Nucleus accumbens (tissue), 56 donors: ENCODE results near the gene OTX2.

ENCODE experiments used
- DNase-seq, 56 donors: peaks; one replicate each; lab custom pipeline; 2025; lab: John Stamatoyannopoulos, UW

The OTX2 gene

GRCh38 chr14:56797003-56797568 lies 13.2 kb downstream of the OTX2 start:
- no peak for DNase-seq

- no peak for DNase-seq
These were observed 14.0 kb downstream of the OTX2 start for GRCh38 chr14:56796259-56796658.

DNA sequence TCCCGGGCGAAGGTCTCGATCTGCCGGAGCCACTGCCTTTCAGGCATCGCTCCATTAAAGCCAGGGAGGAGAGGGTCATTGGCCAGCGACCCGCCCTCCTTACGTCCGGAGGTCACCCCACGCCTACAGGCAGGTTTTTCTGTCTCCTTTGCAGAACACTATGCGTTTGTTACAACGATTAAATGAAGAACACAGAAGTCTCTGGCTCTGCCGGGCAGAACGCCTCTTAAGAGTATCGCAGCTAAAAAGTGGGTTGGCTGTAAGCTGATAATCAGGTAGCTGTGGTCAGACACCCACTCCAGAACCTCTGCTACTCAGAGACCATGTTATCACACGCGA lies 15.0 kb downstream of the OTX2 start:
- no peak for DNase-seq

- no peak for DNase-seq
These were observed 15.6 kb downstream of the OTX2 start for GRCh38 chr14:56794557-56795283.

DNA sequence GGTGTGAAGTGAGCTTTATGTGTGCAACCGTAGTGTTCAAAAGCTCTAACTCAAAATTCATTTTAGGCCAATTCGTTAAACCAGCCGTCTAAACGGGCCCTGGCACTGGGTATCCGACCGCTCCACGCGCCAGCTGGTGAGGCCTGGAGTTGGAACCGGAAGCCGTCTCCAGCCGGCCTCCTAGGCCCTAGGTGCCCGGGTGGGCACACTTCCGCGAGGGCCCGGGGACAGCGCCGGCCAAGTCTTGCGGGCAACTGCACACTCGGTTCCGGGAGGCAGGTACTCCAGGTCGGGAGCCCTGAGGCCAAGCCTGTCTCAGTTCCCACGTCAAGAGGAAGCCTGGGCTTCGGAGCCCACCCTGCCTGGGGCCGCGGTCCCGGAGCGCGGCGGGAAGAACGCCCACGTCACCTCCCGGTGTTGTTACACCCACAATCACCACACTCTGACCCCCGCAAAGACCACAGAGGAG lies 16.2 kb downstream of the OTX2 start:
- DNase-seq, result no peak

DNA sequence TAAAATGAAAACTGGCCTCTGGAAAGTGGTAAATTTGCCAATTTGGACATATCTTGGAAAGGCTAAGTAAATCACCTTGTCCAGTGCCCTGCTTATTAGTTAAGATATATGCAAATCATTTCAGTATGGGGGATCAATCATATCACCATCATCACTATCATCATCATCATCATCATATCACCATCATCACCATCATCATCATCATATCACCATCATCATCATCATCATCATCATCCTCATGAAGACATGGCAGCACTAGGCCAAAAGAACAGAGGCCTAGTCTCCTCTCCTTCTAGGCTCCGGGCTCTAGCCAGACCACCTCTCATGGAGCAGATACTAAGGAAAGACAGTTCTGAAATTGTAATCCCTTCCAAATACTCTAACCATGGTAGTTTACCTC lies 20.3 kb downstream of the OTX2 start:
- DNase-seq, result no peak

DNA sequence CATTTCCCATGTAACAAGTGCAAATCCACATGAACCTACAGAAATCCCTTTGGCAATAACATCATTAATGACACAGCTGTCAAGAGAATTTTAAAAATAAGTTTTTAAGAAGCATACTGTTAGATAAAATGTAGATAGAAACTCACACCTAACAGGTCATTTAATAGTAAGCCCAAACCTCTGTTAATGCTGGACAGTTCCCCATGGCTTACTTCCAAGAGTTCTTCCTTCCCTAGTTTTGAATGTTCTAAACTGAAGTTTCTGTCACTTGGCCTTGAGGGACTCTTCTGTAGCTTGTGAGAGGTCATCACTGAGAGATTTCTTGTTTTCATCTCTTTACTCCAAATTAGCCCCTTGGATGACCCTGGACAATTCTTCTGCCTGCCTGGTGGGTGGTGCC lies 22.7 kb downstream of the OTX2 start:
- DNase-seq, result no peak

GRCh38 chr14:56782711-56783110 lies 27.6 kb downstream of the OTX2 start:
- DNase-seq, result no peak

DNA sequence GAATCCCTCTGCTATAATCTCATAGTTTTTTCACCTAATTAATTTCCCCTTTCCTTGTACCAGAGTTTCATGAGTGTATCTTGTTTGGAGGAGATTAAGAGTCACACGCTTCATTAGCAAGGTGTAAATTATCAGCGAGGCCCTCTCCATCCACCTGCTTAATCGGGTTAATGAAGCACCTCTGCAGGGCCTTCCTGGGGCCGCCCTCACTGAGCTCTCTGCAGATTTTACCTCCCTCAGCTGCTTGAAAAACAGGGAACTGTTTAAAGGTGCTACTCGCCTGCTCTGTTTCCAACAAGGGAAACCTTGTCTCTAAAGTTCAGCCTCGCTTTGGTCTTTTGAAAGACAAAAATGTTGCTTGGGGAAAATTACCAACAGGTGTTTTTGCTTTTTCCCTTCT lies 35.8 kb downstream of the OTX2 start:
- no peak for DNase-seq

GRCh38 chr14:56770512-56770911 lies 39.8 kb downstream of the OTX2 start:
- no peak for DNase-seq

GRCh38 chr14:56760164-56760914 lies 49.9 kb downstream of the OTX2 start:
- no peak for DNase-seq

GRCh38 chr14:56759633-56760032 lies 50.6 kb downstream of the OTX2 start:
- no peak for DNase-seq

DNA sequence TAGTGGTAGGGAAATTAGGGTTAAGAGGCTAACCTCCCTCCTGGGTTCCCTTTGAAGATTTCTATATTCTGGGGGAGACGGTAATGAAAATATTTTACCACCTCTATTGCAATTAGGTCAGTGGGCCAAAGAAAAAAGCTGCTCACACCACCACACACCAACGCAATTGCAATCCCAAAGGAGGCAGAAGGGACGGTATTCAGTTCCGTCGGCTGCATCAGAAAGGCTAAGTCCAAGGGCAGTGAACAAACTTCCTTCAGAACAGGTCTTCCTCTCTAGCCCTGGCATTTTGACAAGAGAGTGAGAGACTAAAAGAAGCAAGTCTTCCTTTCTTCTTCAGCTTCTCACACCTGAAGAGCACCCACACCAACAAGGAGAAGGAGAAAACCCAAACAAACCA lies 51.2 kb downstream of the OTX2 start:
- no peak for DNase-seq

DNA sequence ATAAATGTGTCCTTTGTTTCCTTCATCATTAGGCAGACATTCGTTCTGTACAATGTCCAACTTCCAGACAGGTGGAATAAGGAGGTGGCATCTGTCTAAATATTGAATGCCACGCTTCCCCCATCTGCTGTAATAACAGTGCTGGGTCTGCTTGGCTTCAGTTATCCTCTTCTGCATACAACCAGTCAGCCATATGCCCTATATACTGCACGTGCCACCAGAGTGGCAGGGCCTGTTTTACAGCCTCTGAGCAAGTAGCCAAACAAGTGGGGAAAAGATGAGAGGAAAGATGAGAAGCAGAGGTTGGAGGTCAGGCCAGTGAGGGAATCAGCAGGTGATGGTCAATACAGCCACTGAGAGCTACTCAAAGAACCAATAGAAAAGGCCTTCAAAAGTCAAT lies 55.4 kb downstream of the OTX2 start:
- DNase-seq, result no peak

GRCh38 chr14:56753396-56753795 lies 56.9 kb downstream of the OTX2 start:
- DNase-seq, result no peak

DNA sequence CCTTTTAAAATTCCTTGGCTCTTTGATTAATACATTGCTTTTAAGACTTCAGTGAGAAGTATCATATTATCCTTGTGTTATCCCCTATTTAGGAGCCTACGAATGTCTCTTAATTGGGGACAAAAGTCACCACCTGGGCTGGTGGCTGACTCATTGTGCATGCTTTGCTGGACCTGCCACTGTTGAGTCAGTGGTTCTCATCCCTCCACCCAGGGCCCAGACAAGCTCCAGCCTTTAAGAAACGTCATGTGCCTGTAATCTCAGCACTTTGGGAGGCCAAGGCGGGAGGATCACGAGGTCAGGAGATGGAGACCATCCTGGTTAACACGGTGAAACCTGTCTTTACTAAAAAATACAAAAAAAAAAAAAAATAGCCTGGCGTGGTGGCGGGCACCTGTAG lies 57.9 kb downstream of the OTX2 start:
- DNase-seq, result no peak

GRCh38 chr14:56751471-56751870 lies 58.8 kb downstream of the OTX2 start:
- no peak for DNase-seq
